IPS-11a (cell line): ENCODE data around the gene EREG.

ENCODE experiments used
- H3K4me3 ChIP-seq: one replicate; pipeline ENCODE4 v1.5.1; 2013; ENCODE audit warnings: low read depth, low read length, control low read depth

EREG gene

DNA sequence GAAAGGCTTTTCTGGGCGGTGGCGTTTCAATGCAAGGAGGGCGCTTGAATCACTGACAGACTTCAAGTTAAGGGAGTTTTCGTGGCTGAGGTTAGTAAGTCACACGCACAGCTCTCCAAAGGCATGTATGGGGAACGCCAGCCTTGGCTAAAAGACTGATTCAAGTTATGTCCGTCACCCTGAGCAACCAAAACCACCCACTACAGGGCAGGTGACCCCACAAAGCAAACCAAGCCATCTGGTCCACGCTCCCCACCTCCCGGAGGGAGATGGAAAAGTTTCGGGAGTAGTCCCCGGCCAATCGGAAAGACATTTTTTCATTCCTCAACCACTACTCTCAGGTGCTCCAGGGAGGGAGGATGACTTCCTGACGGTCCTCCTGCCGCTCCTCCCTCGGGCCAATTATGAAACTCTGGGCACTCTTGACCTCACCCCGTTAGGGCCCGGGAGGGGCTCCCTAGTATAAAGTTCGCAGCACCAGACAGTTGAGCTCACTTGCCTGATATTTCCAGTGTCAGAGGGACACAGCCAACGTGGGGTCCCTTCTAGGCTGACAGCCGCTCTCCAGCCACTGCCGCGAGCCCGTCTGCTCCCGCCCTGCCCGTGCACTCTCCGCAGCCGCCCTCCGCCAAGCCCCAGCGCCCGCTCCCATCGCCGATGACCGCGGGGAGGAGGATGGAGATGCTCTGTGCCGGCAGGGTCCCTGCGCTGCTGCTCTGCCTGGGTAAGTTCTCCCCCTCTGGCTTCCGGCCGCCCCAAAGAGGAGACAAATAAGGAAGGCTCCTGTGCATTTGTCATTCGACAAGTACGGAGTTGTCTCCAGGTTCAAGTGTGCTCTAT lies at the start of gene EREG:
Gene EREG (plus strand): TSS at position 494 of the 840 bp plus-strand sequence. CDS start 164 bp downstream, at position 658.
- H3K4me3 ChIP-seq = peak within 1 kb of the TSS; percentile 65

DNA sequence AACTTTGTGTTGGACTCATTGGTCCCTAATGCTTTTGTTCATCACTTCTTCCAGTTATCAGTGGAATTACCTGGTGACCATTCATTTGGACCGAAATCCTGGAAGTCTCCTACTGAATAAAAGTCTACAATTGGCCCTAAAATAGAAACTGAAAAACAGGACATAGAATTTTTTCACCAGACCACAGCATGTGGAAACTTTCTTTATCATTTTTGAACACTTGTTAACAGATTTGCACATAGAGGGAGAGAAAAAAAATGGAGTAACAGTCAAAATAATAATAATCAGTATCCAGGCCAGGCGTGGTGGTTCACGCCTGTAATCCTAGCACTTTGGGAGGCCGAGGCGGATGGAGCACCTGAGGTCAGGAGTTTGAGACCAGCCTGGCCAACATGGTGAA lies 49.6 kb upstream of the EREG start:
- H3K4me3 ChIP-seq = no peak overlapping the region

DNA sequence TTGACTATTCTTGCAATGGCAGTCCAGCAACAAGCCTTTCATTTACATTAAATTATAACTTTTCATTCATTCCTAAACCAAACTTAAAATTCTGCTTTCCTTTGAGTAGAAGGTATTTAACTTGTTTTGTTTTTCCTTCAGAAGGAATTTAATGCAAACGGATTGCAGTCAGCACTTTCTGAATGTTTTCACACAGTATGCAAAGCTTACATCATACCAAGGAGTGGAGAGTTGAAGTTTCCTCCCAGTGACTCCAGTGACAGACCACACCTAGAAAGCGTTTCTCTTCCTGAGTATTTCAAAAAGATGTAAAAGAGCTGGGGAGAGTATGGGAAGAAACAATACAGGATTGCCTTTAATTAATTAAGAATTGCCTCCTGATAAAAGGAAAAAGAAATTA lies 48.5 kb upstream of the EREG start:
- H3K4me3 ChIP-seq = no peak overlapping the region

GRCh38 chr4:74317616-74318246 lies 47.2 kb upstream of the EREG start:
- H3K4me3 ChIP-seq = no peak overlapping the region

- H3K4me3 ChIP-seq = no peak overlapping the region
Observed at GRCh38 chr4:74318276-74318675, 46.7 kb upstream of the EREG start.

DNA sequence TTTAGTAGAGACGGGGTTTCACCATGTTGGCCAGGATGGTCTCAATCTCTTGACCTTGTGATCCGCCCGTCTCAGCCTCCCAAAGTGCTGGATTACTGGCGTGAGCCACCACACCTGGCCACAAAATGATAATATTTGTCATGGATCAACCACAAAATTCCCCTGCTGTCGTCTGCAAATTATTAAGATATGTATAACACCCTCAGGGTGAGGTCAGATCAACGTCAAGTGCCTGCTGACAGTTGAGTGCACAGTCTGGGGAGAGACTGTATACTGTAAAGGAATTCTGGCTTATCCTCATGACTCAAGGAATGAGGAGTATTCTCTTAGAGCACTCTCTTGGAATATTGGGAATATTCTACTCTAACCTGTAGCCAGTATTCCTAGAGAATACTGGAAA lies 45.5 kb upstream of the EREG start:
- no peak overlapping the region for H3K4me3 ChIP-seq

- no peak overlapping the region for H3K4me3 ChIP-seq
Observed at GRCh38 chr4:74320559-74321118, 44.3 kb upstream of the EREG start.

DNA sequence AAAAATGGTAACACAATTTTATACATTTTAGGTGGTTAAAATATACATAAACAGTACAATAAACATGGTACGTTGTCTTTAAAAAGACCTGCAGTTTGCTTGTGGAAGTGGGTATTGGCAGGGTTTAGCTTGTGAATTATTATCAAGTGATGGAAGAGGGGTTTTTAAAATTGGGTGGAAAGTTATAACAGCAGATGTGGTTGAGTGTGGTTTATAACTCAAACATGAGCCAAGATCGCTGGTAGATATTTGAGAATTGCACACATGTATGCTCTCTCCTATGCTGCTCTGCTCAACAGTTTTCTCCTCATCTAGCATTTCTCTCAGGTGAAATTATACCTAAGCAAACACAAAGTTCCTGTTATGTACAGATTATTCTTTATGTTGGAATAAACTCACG lies 42.6 kb upstream of the EREG start:
- no peak overlapping the region for H3K4me3 ChIP-seq

GRCh38 chr4:74323663-74324062 lies 41.3 kb upstream of the EREG start:
- no peak overlapping the region for H3K4me3 ChIP-seq

GRCh38 chr4:74324262-74324661 lies 40.7 kb upstream of the EREG start:
- no peak overlapping the region for H3K4me3 ChIP-seq

DNA sequence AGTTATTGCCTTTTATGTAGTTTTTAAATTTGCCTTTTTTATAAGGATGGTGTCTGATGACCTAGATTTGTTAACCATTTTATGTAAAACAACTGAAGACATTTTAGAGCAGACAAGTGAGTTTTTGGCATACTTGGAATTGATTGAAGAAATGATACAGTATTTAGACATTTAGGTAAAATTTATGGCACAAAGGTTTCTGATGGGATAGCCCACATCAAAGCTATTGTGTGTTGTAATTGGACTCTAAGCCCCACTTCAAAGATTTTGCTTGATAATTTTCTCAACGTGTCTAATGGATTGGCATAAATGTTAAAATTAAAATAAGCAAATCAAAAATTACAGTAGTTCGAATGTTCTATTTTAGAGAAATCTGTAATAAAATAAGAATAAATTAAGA lies 39.1 kb upstream of the EREG start:
- H3K4me3 ChIP-seq = no peak overlapping the region

DNA sequence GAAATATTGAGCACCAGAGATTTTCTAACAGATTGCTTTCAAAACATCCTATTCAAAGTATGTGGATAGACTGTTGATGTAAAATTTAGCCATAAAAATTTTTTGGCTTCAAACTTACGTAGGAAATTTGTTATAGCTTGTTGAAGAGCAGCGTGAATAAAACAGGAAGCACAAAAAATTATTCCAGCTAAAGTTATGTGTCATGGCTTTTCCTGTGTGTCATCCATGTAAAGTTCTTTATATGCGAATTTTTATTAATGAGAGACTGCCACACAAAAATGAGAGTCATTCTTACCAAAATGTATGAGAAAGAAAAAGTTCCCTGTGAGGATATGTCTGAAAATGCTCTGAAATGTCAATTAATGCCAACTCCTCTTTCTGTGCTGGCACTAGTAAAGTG lies 37.2 kb upstream of the EREG start:
- H3K4me3 ChIP-seq = no peak overlapping the region

GRCh38 chr4:74328501-74328900 lies 36.4 kb upstream of the EREG start:
- H3K4me3 ChIP-seq = no peak overlapping the region

- no peak overlapping the region for H3K4me3 ChIP-seq
Observed at GRCh38 chr4:74329307-74329706, 35.6 kb upstream of the EREG start.

GRCh38 chr4:74330295-74330750 lies 34.6 kb upstream of the EREG start:
- H3K4me3 ChIP-seq = no peak overlapping the region

GRCh38 chr4:74331252-74331651 lies 33.7 kb upstream of the EREG start:
- H3K4me3 ChIP-seq = no peak overlapping the region

DNA sequence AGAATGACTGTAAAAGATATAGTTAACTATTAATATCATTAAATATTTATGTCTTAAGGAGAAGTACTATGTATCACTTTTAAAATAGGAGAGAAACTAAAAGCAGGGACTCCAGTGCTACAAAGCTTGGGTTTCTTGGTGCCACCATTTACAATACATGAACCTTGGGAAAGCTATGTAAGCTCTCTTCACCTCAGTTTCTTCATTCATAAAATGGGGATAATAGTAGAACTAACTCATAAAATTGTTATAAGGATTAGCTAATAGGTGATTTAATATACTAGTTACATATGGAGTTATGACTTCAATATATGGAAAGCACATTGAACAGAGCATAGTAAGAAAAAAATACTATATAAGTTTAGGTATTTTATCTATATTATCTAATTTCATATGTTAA lies 33.0 kb upstream of the EREG start:
- no peak overlapping the region for H3K4me3 ChIP-seq

DNA sequence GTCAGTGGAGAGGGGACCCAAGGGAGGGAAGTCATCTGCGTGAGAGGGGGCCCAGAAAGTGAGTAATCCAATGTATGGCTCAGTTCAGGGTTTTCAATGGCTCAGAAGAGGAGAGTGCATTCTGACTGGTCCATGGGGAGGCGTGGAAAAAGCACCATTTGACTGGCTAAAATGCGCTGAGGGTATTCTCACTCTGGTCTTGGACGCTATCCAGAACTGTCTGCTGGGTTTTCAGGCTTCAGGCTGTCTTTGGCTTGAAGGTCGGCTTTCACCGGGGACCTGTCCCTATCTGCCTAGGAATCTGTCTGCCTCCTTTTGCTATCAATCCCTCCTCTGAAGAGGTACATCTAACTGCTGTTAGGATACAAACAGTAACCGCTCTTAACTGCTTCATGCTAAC lies 30.3 kb upstream of the EREG start:
- no peak overlapping the region for H3K4me3 ChIP-seq

GRCh38 chr4:74335341-74336021 lies 29.5 kb upstream of the EREG start:
- H3K4me3 ChIP-seq = no peak overlapping the region

DNA sequence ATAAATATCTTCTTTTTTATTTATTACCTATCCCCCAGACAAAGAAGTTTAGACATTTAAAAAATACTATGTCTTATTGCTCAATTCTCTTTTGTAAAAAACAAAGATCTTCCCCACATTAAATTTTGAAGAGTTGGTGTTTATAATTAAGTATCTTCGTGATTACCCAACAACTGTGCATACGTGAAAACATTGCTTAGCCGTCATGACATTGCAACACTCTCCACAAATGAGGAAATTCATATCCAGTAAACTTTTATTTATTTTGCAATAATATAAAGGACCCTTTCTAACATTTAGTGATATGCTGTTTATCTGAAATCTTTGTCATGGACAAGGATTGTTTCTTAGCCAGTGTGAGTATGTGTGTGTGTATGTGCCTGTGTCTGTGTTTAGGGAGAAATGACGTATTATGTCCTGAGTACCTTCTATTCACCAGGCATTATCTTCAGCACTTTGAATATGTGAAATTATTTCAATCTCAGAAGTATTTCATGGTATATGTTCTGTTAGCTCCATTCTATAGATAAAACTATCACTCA lies 26.1 kb upstream of the EREG start:
- no peak overlapping the region for H3K4me3 ChIP-seq

GRCh38 chr4:74339501-74339900 lies 25.4 kb upstream of the EREG start:
- H3K4me3 ChIP-seq = no peak overlapping the region
